ENCODE measurements around the gene CROCC2. TPM values are rescaled to one million over a fixed set of nuclear protein-coding genes. Genes with fewer than 3 reads are reported as not detected.

Gene CROCC2
- polyA plus RNA-seq, 6 donors from 2014 or later, result not detected

GRCh38 chr2:240891492-240892340, 14.4 kb upstream of the CROCC2 start:
- no peak for DNase-seq
- no peak overlapping the region for H3K27ac Mint-ChIP-seq
- ATAC-seq (ENCODE audit: low read depth in 2 of 2), result no peak

GRCh38 chr2:240892356-240892755, 13.8 kb upstream of the CROCC2 start:
- H3K4me3 Mint-ChIP-seq, result no peak overlapping the region
- H3K36me3 Mint-ChIP-seq, result no peaks in the 10 kb centered on the region
- no peaks in the 10 kb centered on the region for H3K9me3 Mint-ChIP-seq
- H3K27ac Mint-ChIP-seq, result no peak overlapping the region
- H3K4me1 Mint-ChIP-seq, result no peaks in the 10 kb centered on the region
- H3K27me3 Mint-ChIP-seq, result no peaks in the 10 kb centered on the region
- ATAC-seq (ENCODE audit: low read depth in 2 of 2) (no peak), DNase-seq (no peak)

More at GRCh38 chr2:240891492-240892340, 14.4 kb upstream of the CROCC2 start:
- Mint-ChIP-seq H3K9me3 (no peaks in the 10 kb centered on the region), H3K36me3 (no peaks in the 10 kb centered on the region), H3K4me3 (no peak overlapping the region), H3K27me3 (no peaks in the 10 kb centered on the region), H3K4me1 (no peaks in the 10 kb centered on the region)

GRCh38 chr2:240892925-240893324, 13.2 kb upstream of the CROCC2 start:
- ATAC-seq (ENCODE audit: low read depth in 2 of 2), result no peak
- DNase-seq, result no peak
- Mint-ChIP-seq H3K4me1 (no peaks in the 10 kb centered on the region), H3K4me3 (no peak overlapping the region), H3K36me3 (no peaks in the 10 kb centered on the region), H3K27ac (no peak overlapping the region), H3K27me3 (no peaks in the 10 kb centered on the region), H3K9me3 (no peaks in the 10 kb centered on the region)

- ATAC-seq (ENCODE audit: low read depth in 2 of 2), result peak in 1 of 2 donors; percentile 86
- Mint-ChIP-seq H3K4me1 (no peaks in the 10 kb centered on the region), H3K27ac (peak overlapping the region in 1 of 6 donors; percentile 70), H3K9me3 (no peaks in the 10 kb centered on the region), H3K27me3 (no peaks in the 10 kb centered on the region), H3K36me3 (no peaks in the 10 kb centered on the region), H3K4me3 (peak overlapping the region in 1 of 8 donors; percentile 42)
- DNase-seq, result no peak
Measured at GRCh38 chr2:240893363-240893844, 12.7 kb upstream of the CROCC2 start.

GRCh38 chr2:240894006-240894405, 12.1 kb upstream of the CROCC2 start:
- no peaks in the 10 kb centered on the region for H3K27me3 Mint-ChIP-seq
- H3K36me3 Mint-ChIP-seq, result no peaks in the 10 kb centered on the region
- no peak overlapping the region for H3K27ac Mint-ChIP-seq
- no peaks in the 10 kb centered on the region for H3K4me1 Mint-ChIP-seq
- no peak for DNase-seq
- peak overlapping the region in 1 of 8 donors; percentile 42 for H3K4me3 Mint-ChIP-seq
- ATAC-seq (ENCODE audit: low read depth in 2 of 2), result no peak
- no peaks in the 10 kb centered on the region for H3K9me3 Mint-ChIP-seq

GRCh38 chr2:240894836-240895558, 11.1 kb upstream of the CROCC2 start:
- Mint-ChIP-seq H3K4me3 (peak overlapping the region in 1 of 8 donors; percentile 25), H3K27ac (no peak overlapping the region), H3K27me3 (no peaks in the 10 kb centered on the region)

GRCh38 chr2:240895656-240896388, 10.3 kb upstream of the CROCC2 start, which contains the start of gene MAB21L4:
TSS of gene MAB21L4 (minus strand) at chr2:240896156. CDS start at chr2:240895997, 159 bp downstream.
- H3K27ac Mint-ChIP-seq, result no peak within 1 kb of the TSS
- DNase-seq (no peak), ATAC-seq (ENCODE audit: low read depth in 2 of 2) (no peak)
- no peaks in the 10 kb centered on the region for H3K9me3 Mint-ChIP-seq
- no peaks in the 10 kb centered on the region for H3K4me1 Mint-ChIP-seq
- no peaks in the 10 kb centered on the region for H3K36me3 Mint-ChIP-seq
- H3K27me3 Mint-ChIP-seq, result peaks cover 0 to 3% (median 0%) of the 10 kb centered on the region in 3 donors
- H3K4me3 Mint-ChIP-seq, result peak within 1 kb of the TSS in 1 of 8 donors; percentile 25

More at GRCh38 chr2:240894836-240895558, 11.1 kb upstream of the CROCC2 start:
- no peaks in the 10 kb centered on the region for H3K36me3 Mint-ChIP-seq
- ATAC-seq (ENCODE audit: low read depth in 2 of 2) (no peak), DNase-seq (no peak)
- no peaks in the 10 kb centered on the region for H3K9me3 Mint-ChIP-seq
- no peaks in the 10 kb centered on the region for H3K4me1 Mint-ChIP-seq

- Mint-ChIP-seq H3K27ac (no peak overlapping the region), H3K4me3 (no peak overlapping the region), H3K36me3 (no peaks in the 10 kb centered on the region), H3K27me3 (peaks cover 0 to 5% (median 0%) of the 10 kb centered on the region in 3 donors), H3K9me3 (no peaks in the 10 kb centered on the region), H3K4me1 (no peaks in the 10 kb centered on the region)
- DNase-seq (no peak), ATAC-seq (ENCODE audit: low read depth in 2 of 2) (no peak)
Measured at GRCh38 chr2:240896394-240896793, 9.7 kb upstream of the CROCC2 start.

GRCh38 chr2:240896871-240897692, 9.1 kb upstream of the CROCC2 start:
- ATAC-seq (ENCODE audit: low read depth in 2 of 2), result no peak
- peaks cover 0 to 5% (median 0%) of the 10 kb centered on the region in 3 donors for H3K27me3 Mint-ChIP-seq
- no peak overlapping the region for H3K4me3 Mint-ChIP-seq
- H3K9me3 Mint-ChIP-seq, result no peaks in the 10 kb centered on the region
- no peak overlapping the region for H3K27ac Mint-ChIP-seq
- no peaks in the 10 kb centered on the region for H3K36me3 Mint-ChIP-seq
- H3K4me1 Mint-ChIP-seq, result no peaks in the 10 kb centered on the region
- no peak for DNase-seq

- Mint-ChIP-seq H3K27ac (no peak overlapping the region), H3K27me3 (peaks cover 0 to 5% (median 0%) of the 10 kb centered on the region in 3 donors), H3K4me1 (no peaks in the 10 kb centered on the region), H3K9me3 (no peaks in the 10 kb centered on the region), H3K4me3 (no peak overlapping the region), H3K36me3 (no peaks in the 10 kb centered on the region)
- DNase-seq (no peak), ATAC-seq (ENCODE audit: low read depth in 2 of 2) (no peak)
Measured at GRCh38 chr2:240898108-240898730, 7.9 kb upstream of the CROCC2 start.

GRCh38 chr2:240898731-240899467, 7.2 kb upstream of the CROCC2 start:
- no peaks in the 10 kb centered on the region for H3K36me3 Mint-ChIP-seq
- H3K4me3 Mint-ChIP-seq, result no peak overlapping the region
- no peak overlapping the region for H3K27ac Mint-ChIP-seq
- DNase-seq (no peak), ATAC-seq (ENCODE audit: low read depth in 2 of 2) (no peak)
- H3K27me3 Mint-ChIP-seq, result peaks cover 0 to 5% (median 0%) of the 10 kb centered on the region in 3 donors
- no peaks in the 10 kb centered on the region for H3K4me1 Mint-ChIP-seq
- no peaks in the 10 kb centered on the region for H3K9me3 Mint-ChIP-seq

GRCh38 chr2:240899468-240899865, 6.7 kb upstream of the CROCC2 start:
- H3K27ac Mint-ChIP-seq, result no peak overlapping the region
- no peaks in the 10 kb centered on the region for H3K36me3 Mint-ChIP-seq
- H3K9me3 Mint-ChIP-seq, result no peaks in the 10 kb centered on the region
- H3K4me1 Mint-ChIP-seq, result no peaks in the 10 kb centered on the region
- peaks cover 0 to 5% (median 0%) of the 10 kb centered on the region in 3 donors for H3K27me3 Mint-ChIP-seq
- DNase-seq (no peak), ATAC-seq (ENCODE audit: low read depth in 2 of 2) (no peak)
- peak overlapping the region in 1 of 8 donors; percentile 40 for H3K4me3 Mint-ChIP-seq

Data from naive B cell (primary cell).